ENCODE data around the gene DQX1. TPM values are rescaled to one million over a fixed set of nuclear protein-coding genes. Genes with fewer than 3 reads are reported as not detected.
A peak's percentile ranks its signal among the peaks of the same experiment; 100 is the strongest.

Gene DQX1
- total RNA-seq, 4 donors from 2014 or later = 2.7 to 12.8 (median 6.4) TPM

DNA sequence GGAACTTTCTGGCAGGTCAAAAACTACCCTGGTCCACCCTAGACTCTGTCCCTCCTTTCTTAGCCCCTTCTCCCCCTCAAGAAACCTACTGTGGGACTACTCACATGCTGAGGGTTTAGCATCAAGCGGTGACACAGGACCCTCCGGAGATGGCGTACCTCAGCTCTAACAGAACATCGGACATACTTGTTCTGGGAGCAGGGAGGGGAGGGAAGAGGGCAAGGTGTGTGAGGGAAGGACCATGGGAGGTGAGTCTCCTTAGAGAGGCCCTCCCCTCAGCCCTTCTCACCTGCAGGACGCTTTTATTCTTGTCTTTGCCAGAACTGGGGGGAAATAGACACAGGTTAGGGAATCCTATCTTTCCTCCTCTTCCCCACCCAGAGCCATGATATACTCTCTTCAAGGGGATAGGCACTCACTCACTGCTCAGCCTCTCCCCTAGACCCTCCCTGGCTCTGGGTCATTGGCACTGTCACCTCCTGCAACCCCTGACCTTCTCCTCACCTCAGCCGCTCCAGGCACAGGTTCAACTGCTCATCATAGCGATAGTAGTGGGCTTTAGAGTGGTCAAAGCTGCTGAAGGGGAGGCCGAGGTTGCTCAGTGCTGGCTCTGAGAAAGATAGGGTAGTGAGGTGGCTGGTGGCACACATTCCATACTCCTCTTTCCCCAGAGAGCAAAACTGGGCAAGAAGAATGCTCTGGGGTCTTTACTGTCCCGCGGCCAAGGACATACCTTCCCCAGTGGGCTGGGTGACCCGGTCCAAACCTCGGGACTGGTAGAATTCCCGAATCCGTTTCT is 20.4 kb downstream of the DQX1 start:
- no peak overlapping the region for H3K27ac ChIP-seq
- H3K36me3 ChIP-seq = peaks cover 16% of the 10 kb centered on the region
- WGBS = 94% methylated on average over 14 of the region's 14 CpGs
- no peak for TF ChIP-seq POLR2AphosphoS5 (IDR thresholded peaks at IDR 0.05)
- H3K9me3 ChIP-seq = no peaks in the 10 kb centered on the region
- DNase-seq (ENCODE audit: low spot score in 2 of 2) = no peak
- H3K27me3 ChIP-seq = peaks cover 40% of the 10 kb centered on the region
- H3K4me3 ChIP-seq = peak overlapping the region; percentile 79
- H3K4me1 ChIP-seq = peaks cover 59% of the 10 kb centered on the region

DNA sequence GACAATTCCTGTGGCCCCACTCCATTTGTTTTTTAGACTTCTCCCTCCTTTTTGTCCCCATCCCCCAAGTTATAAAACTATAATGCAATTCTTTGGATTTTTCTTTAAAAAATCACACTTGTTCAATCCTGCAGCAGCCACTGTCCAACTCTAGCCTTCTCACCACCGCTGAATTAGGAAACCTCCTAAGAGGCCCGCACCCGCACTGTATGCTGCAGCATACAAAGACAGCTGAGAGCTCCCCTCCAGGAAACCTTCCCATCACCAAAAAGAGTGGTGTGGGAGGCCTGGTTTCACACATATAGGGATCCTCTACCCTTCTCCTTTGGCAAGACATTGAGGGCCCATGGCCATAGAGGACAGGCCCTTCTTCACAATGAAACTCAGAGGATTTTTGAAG is 21.4 kb downstream of the DQX1 start:
- Histone ChIP-seq H3K36me3 (peaks cover 16% of the 10 kb centered on the region), H3K9me3 (no peaks in the 10 kb centered on the region), H3K27me3 (peaks cover 40% of the 10 kb centered on the region), H3K27ac (no peak overlapping the region), H3K4me1 (peaks cover 61% of the 10 kb centered on the region), H3K4me3 (no peak overlapping the region)
- TF ChIP-seq POLR2A (IDR thresholded peaks at IDR 0.05) (no peak), POLR2AphosphoS5 (IDR thresholded peaks at IDR 0.05) (no peak), EP300 (IDR thresholded peaks at IDR 0.05) (no peak)
- TF ChIP-seq, protein P1, sequence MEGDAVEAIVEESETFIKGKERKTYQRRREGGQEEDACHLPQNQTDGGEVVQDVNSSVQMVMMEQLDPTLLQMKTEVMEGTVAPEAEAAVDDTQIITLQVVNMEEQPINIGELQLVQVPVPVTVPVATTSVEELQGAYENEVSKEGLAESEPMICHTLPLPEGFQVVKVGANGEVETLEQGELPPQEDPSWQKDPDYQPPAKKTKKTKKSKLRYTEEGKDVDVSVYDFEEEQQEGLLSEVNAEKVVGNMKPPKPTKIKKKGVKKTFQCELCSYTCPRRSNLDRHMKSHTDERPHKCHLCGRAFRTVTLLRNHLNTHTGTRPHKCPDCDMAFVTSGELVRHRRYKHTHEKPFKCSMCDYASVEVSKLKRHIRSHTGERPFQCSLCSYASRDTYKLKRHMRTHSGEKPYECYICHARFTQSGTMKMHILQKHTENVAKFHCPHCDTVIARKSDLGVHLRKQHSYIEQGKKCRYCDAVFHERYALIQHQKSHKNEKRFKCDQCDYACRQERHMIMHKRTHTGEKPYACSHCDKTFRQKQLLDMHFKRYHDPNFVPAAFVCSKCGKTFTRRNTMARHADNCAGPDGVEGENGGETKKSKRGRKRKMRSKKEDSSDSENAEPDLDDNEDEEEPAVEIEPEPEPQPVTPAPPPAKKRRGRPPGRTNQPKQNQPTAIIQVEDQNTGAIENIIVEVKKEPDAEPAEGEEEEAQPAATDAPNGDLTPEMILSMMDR (IDR thresholded peaks at IDR 0.05) = no peak
- no peak for DNase-seq (ENCODE audit: low spot score in 2 of 2)
- WGBS = 94% methylated on average over 3 of the region's 3 CpGs

DNA sequence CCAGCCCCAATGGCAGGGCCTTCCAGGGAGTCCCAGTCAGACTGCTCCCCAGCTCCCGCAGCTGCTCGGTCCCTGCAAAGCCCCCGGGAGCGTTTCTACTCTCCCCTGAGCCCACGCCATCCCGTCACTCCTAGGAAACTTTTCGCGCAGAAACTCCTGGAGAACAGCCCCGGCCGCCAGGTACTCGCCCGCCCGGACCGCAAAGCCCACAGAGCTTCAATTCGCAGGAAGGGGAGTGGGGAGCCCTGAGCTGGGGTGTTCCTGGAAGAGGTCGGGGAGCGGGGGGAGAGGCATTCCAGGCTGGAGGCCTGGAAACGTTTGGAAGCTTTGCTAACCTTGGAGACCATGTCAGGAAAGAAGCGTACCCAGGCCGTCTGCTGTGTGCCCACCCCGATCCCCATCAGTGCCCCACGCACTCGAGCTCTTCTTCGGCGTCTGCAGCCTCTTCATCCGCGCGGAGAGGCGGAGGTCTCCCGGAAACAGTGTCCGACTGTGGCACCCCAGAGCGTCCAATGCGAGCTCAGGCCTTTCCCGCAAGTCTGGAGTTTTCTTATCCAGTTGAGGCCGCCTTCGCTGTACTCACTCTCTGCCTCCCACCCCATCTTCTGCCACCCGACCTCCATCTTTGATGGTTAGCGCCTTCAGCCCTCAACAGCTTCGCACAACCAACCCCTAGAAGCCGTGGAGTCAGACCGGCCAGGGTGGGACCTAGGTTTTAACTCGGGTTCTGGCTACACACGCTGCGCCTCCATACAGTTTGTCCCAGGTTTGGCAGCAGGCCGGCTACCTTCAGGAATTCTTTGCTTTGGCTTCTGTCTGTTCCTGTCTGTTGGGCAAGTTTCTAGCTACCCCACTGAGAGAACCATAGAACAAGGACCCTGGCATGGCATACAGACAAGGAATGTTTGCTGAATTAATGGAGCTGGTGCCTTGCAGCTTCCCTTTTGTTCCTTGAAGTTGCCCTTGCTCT is 22.2 kb downstream of the DQX1 start:
- Histone ChIP-seq H3K4me1 (peaks cover 69% of the 10 kb centered on the region), H3K9me3 (no peaks in the 10 kb centered on the region), H3K36me3 (peaks cover 16% of the 10 kb centered on the region), H3K27ac (peak overlapping the region; percentile 81), H3K27me3 (peaks cover 43% of the 10 kb centered on the region), H3K4me3 (peak overlapping the region; percentile 58)
- WGBS = 57% methylated on average over 32 of the region's 45 CpGs
- TF ChIP-seq, protein P1 (IDR thresholded peaks at IDR 0.05) = no peak
- no peak for TF ChIP-seq EP300 (IDR thresholded peaks at IDR 0.05)
- no peak for TF ChIP-seq POLR2A (IDR thresholded peaks at IDR 0.05)
- no peak for TF ChIP-seq POLR2AphosphoS5 (IDR thresholded peaks at IDR 0.05)
- no peak for DNase-seq (ENCODE audit: low spot score in 2 of 2)

DNA sequence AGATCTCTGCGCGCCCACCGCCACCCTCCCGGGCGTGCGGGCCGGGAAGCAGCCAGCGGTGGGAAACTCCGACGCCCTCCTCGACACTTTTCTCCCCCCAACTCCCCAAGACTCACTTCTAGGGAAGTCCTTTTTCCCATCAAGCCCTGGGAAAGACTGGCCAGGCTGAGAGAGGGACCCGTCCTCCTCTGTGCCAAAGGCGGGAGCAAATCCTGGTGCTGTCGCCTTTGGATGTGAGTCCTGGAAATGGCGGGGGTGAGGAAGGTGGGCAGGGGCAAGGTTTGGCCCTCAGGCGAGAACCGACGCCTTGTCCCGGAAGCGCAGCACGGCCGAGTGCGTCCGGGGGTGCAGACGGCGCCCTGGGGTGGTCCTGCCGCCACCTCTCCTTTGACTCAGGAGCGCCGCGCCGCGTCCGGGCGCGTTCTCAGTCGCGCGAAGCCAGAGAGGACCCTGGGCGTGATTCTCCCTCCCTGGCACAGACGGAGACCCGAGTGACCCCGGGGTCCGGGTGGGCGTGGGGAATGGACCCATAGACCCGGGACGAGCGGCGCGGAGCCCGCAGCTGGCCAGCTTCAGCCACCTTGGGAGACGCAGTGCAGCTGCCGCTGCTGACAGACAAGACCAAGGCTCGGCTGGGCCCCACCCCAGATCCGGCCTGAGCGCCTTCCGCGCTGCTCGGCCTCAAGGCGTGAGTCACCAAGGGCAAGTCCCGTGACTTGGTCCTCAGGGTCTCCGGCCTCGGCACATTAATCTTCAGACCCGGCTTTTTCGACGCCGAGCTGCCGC is 23.1 kb downstream of the DQX1 start:
- H3K36me3 ChIP-seq = peaks cover 16% of the 10 kb centered on the region
- H3K27me3 ChIP-seq = peaks cover 52% of the 10 kb centered on the region
- no peak for TF ChIP-seq POLR2AphosphoS5 (IDR thresholded peaks at IDR 0.05)
- TF ChIP-seq POLR2A (IDR thresholded peaks at IDR 0.05) = peak in 1 of 2 donors; percentile 51
- no peaks in the 10 kb centered on the region for H3K9me3 ChIP-seq
- peak overlapping the region; percentile 58 for H3K4me3 ChIP-seq
- 4% methylated on average over 40 of the region's 67 CpGs for WGBS
- H3K27ac ChIP-seq = peak overlapping the region; percentile 81
- peak in 1 of 2 donors; percentile 90 for DNase-seq (ENCODE audit: low spot score in 2 of 2)
- H3K4me1 ChIP-seq = peaks cover 72% of the 10 kb centered on the region

DNA sequence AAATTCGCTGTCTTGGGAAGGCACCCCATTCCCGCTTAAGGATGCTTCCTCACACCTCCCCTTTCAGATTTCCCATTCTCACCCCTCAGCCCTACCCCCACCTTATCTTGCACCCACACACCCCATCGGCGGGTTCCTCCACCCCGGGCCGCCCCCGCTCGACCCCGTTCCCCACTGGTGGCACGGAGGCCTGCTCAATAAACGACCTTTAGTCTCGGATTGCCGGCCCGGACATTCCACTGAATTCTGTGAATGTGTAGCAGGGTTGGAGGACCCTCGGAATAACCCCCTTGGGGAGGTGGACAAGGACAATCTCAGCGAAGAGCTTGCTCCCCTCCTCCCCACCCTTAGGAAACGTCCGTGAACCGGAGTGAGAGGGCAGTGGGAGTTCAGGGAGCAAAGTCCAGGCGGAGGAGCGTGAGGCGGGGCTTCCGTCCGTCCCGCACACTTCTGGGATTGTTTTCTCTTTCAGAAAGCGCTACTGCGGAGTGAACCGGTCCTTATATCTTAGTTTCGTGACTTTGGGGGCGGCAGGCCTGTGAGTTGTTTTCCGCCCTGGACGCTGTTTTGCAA is 23.8 kb downstream of the DQX1 start:
- TF ChIP-seq POLR2A (IDR thresholded peaks at IDR 0.05) (no peak), POLR2AphosphoS5 (IDR thresholded peaks at IDR 0.05) (no peak), EP300 (IDR thresholded peaks at IDR 0.05) (no peak)
- TF ChIP-seq, protein P1 (IDR thresholded peaks at IDR 0.05) = no peak
- peak overlapping the region; percentile 58 for H3K4me3 ChIP-seq
- H3K27me3 ChIP-seq = peaks cover 59% of the 10 kb centered on the region
- peaks cover 76% of the 10 kb centered on the region for H3K4me1 ChIP-seq
- peaks cover 16% of the 10 kb centered on the region for H3K36me3 ChIP-seq
- 26% methylated on average over 30 of the region's 32 CpGs for WGBS
- no peak for DNase-seq (ENCODE audit: low spot score in 2 of 2)
- no peaks in the 10 kb centered on the region for H3K9me3 ChIP-seq
- peak overlapping the region; percentile 81 for H3K27ac ChIP-seq

Data from suprapubic skin (tissue), 4 donors.